Panc1 (cell line): ENCODE measurements around the gene ZNF174. TPM values are rescaled to one million over a fixed set of nuclear protein-coding genes. Genes with fewer than 3 reads are reported as not detected.

ENCODE experiments used
- ATAC-seq: fragments of 200-7000 bp; cut with Tn5 transposase; 2 replicates; pipeline ENCODE4 v1.9.1; 2020; ENCODE audit warnings: mild to moderate bottlenecking, moderate library complexity
- BruUV-seq: library from RNA; stranded (reverse); fragments of 400-500 nt; replicated peaks from 2 replicates; lab custom pipeline; 2021; lab: Mats Ljungman, UMichigan
- CTCF ChIA-PET: fragments of 300-600 bp; sonication (Branson Sonifier 250); formaldehyde crosslinking; loops from one replicate; lab custom pipeline; 2022; ENCODE audit warnings: antibody characterized with exemption; lab: Charles Lee
- POLR2A ChIA-PET: fragments of 300-600 bp; sonication (Branson Sonifier 250); formaldehyde crosslinking; loops from one replicate; lab custom pipeline; 2022; ENCODE audit warnings: antibody characterized with exemption; lab: Charles Lee
- DNase-seq: peaks from one replicate; pipeline ENCODE4 v3.0.0-alpha.2; 2010; ENCODE audit warnings: low read depth, low spot score
- H3K27ac ChIP-seq: 2 replicates; pipeline ENCODE4 v1.5.1; 2011; ENCODE audit warnings: mild to moderate bottlenecking, low read length, inconsistent platforms
- H3K27me3 ChIP-seq: fragments of 200-500 bp; sonication (Bioruptor generic); 2 replicates; pipeline ENCODE4 v1.6.0; 2014; ENCODE audit warnings: low read length, inconsistent platforms; ENCODE audit not compliant: control insufficient read depth, insufficient read depth
- H3K36me3 ChIP-seq: fragments of 200-500 bp; sonication (Bioruptor generic); 2 replicates; pipeline ENCODE4 v1.5.1; 2014; ENCODE audit warnings: inconsistent platforms, mild to moderate bottlenecking, low read length, moderate library complexity; ENCODE audit not compliant: control insufficient read depth, insufficient read depth
- H3K4me1 ChIP-seq: 2 replicates; pipeline ENCODE4 v1.5.1; 2011; ENCODE audit warnings: inconsistent platforms, mild to moderate bottlenecking, low read length, moderate library complexity; ENCODE audit not compliant: control insufficient read depth, insufficient read depth
- H3K4me3 ChIP-seq, 2 experiments: 2 replicates each; pipeline ENCODE4 v1.5.1; 2011 to 2012; ENCODE audit warnings: low read depth in 2 of 2, low read length in 2 of 2, mild to moderate bottlenecking in 2 of 2, inconsistent platforms in 1 of 2, moderate library complexity in 1 of 2
- H3K9me3 ChIP-seq: fragments of 200-500 bp; sonication (Bioruptor generic); 2 replicates; pipeline ENCODE4 v1.5.1; 2014; ENCODE audit warnings: low read depth, mild to moderate bottlenecking, inconsistent platforms, low read length, moderate library complexity; ENCODE audit not compliant: control insufficient read depth, insufficient read depth
- CTCF ChIP-seq: fragments of 450-650 bp; IDR thresholded peaks from 2 replicates; pipeline ENCODE4 v1.5.1; 2017; ENCODE audit warnings: mild to moderate bottlenecking
- POLR2AphosphoS5 ChIP-seq: IDR thresholded peaks from 2 replicates; pipeline ENCODE4 v1.6.1; 2012; ENCODE audit warnings: mild to moderate bottlenecking, low read depth, low read length, moderate library complexity
- REST ChIP-seq, 2 experiments: IDR thresholded peaks; 2 replicates each; pipeline ENCODE4 v1.6.1; 2011 to 2012; ENCODE audit warnings: low read depth in 2 of 2, control low read depth in 1 of 2, low read length in 1 of 2, mild to moderate bottlenecking in 1 of 2, moderate library complexity in 1 of 2; ENCODE audit not compliant: insufficient read depth in 1 of 2
- SIN3A ChIP-seq: IDR thresholded peaks from 2 replicates; pipeline ENCODE4 v1.6.1; 2012; ENCODE audit warnings: low read depth, mild to moderate bottlenecking, low read length, moderate library complexity, borderline replicate concordance; ENCODE audit not compliant: insufficient read depth
- TCF7L2 ChIP-seq: IDR thresholded peaks from 2 replicates; pipeline ENCODE4 v1.6.1; 2011; ENCODE audit warnings: mild to moderate bottlenecking, low read depth, low read length, inconsistent platforms
- in situ Hi-C: cut with HindIII; loops from 2 replicates; pipeline ENCODE4 v1.10.0; 2016; ENCODE audit warnings: low sequenced_read_pairs, low pct_unique_long_range_greater_than_20kb
- intact Hi-C: fragments of 100-400 bp; cut with micrococcal nuclease; formaldehyde crosslinking; loops from one replicate; pipeline ENCODE4 v1.10.0; 2022; ENCODE audit not compliant: unreplicated experiment
- total RNA-seq: library from RNA; stranded (reverse); gene quantifications from one replicate; pipeline ENCODE4 v1.2.1, GENCODE V29; 2021; ENCODE audit not compliant: unreplicated experiment

The ZNF174 gene
- total RNA-seq, 1 experiment from 2014 or later = 14.4 TPM

GRCh38 chr16:3383045-3383448 lies 18.0 kb upstream of the ZNF174 start:
- peaks cover 51% of the 10 kb centered on the region for H3K9me3 ChIP-seq
- no peaks in the 10 kb centered on the region for H3K27me3 ChIP-seq
- no peak for DNase-seq
- H3K36me3 ChIP-seq = peaks cover 13% of the 10 kb centered on the region
- no peaks in the 10 kb centered on the region for H3K4me1 ChIP-seq
- ChIA-PET CTCF (interaction anchor here (0.5 kb wide), 1 partner anchor 46 kb away, joined by 4 read pairs; no protein-coding TSS in a partner anchor), POLR2A (no interaction called here)
- no peak overlapping the region for H3K27ac ChIP-seq
- H3K4me3 ChIP-seq = no peak overlapping the region
- in situ Hi-C loops = no loop called here
- TF ChIP-seq CTCF (no peak), POLR2AphosphoS5 (no peak)
- no TSS peak for BruUV-seq
- intact Hi-C loops = no loop called here
- no peak for ATAC-seq

DNA sequence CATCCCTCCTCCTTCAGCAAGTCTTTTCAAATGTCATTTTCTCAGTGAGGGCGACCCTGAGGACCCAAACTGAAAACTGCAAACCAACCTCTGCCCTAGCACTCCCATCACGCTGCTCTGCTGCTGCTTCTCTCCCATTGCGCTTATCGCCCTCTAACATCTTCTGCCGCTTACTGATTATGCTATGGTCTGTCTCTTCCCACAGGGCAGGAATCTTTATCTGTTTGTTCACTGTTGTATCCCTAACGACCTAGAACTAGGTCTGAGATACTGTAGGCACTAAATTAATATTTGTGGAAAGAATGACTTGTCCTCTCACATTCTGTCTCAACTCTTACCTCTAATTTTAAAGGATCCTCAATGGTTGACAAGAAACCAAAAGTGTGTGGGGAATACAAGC lies 12.7 kb upstream of the ZNF174 start:
- ChIA-PET CTCF (no interaction called here), POLR2A (no interaction called here)
- no peaks in the 10 kb centered on the region for H3K27me3 ChIP-seq
- no peak for DNase-seq
- TF ChIP-seq CTCF = no peak
- no peak for TF ChIP-seq REST (IDR thresholded peaks at IDR 0.05; ENCODE audit: insufficient read depth in 1 of 2, low read depth in 2 of 2, low read length in 1 of 2)
- TF ChIP-seq POLR2AphosphoS5 = no peak
- no peak for TF ChIP-seq SIN3A
- no peak for TF ChIP-seq TCF7L2
- peaks cover 55% of the 10 kb centered on the region for H3K9me3 ChIP-seq
- peaks cover 11% of the 10 kb centered on the region; the same call in 1 of the 2 replicates for H3K36me3 ChIP-seq
- BruUV-seq = no TSS peak
- intact Hi-C loops (no loop called here), in situ Hi-C loops (no loop called here)
- ATAC-seq = no peak
- no peak overlapping the region for H3K4me3 ChIP-seq
- H3K4me1 ChIP-seq = no peaks in the 10 kb centered on the region
- H3K27ac ChIP-seq = no peak overlapping the region
